ENCODE data around the gene SAMSN1. TPM values are rescaled to one million over a fixed set of nuclear protein-coding genes. Genes with fewer than 3 reads are reported as not detected.

Gene SAMSN1
- total and polyA plus RNA-seq, 7 experiments from 2014 or later, result 25.5 to 136 (median 34.4) TPM

DNA sequence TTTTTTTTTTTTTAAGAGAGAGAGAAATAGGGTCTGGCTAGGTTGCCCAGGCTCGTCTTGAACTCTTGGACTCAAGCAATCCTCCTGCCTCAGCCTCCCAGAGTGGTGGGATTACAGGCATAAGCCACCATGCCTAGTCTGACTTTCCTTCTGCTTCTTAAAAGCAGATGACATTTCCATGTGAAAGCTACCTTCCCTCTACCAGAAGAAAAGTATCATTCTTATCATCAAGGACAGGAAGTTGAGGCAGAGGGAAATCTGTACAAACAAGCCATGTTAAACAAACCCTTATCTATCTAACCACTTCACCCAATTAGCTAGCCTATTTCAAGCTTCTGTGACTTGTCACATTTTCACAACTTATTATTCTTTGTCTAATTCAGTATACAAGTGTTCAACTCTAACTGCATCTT is 54.8 kb downstream of the SAMSN1 start:
- intact Hi-C loops (cut with micrococcal nuclease), result no loop called here
- no peaks in the 10 kb centered on the region for H3K27me3 Mint-ChIP-seq
- H3K36me3 ChIP-seq (ENCODE audit: control insufficient read depth in 2 of 3, insufficient read depth in 3 of 3, low read length in 3 of 3), result peaks cover 0 to 23% (median 6%) of the 10 kb centered on the region in 3 experiments
- CTCF ChIA-PET, result no interaction called here
- no peaks in the 10 kb centered on the region for H3K9me3 ChIP-seq (ENCODE audit: control insufficient read depth in 2 of 3, low read length in 3 of 3)
- H3K4me1 Mint-ChIP-seq, result peaks cover 7 to 64% (median 16%) of the 10 kb centered on the region in 7 donors
- no peaks in the 10 kb centered on the region for H3K4me1 ChIP-seq (ENCODE audit: control insufficient read depth in 2 of 2, insufficient read depth in 2 of 2, low read length in 2 of 2)
- H3K4me3 ChIP-seq (ENCODE audit: low read length), result no peak overlapping the region
- no peaks in the 10 kb centered on the region for H3K27me3 ChIP-seq (ENCODE audit: control insufficient read depth in 2 of 2, insufficient read depth in 2 of 2, low read length in 2 of 2)
- H3K36me3 Mint-ChIP-seq, result peaks cover 0 to 70% (median 32%) of the 10 kb centered on the region in 5 donors
- DNase-seq (no peak), ATAC-seq (no peak)
- peak overlapping the region in 3 of 9 donors; percentile 28 to 68 (median 42) for H3K27ac Mint-ChIP-seq
- POLR2A ChIA-PET, result interaction anchor here (0.6 to 0.9 kb wide), 2 partner anchors 25 to 241 kb away, joined by 3 to 6 read pairs; no protein-coding TSS in a partner anchor
- no peak overlapping the region for H3K27ac ChIP-seq (ENCODE audit: low read depth, low read length)
- H3K4me3 Mint-ChIP-seq, result no peak overlapping the region
- peaks cover 0 to 5% (median 0%) of the 10 kb centered on the region in 11 donors for H3K9me3 Mint-ChIP-seq

DNA sequence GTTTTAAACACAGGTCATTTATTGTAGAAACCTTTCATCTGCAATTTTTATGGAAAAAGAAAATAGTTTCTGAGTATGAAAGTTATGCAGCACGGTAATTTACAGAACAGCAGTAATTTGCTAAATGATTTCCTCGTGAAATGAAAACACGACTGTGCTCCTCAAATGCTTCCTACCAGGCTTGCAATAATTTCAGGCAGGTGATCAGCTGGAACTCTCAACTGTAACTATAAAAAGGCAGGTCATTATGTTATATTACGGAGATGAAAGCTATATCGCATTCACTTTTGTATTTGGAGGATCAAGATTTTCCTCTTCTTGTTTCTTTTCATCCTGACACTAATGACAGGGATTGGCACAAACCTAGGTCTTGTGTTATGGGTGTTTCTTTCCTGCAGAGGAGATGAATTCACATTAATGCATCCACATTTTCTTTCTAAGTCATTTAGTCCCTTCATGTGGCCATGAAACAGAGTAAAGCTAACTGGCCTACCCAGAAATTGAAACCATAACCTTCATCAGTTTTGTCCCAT is 57.4 kb downstream of the SAMSN1 start:
- intact Hi-C loops (cut with micrococcal nuclease), result no loop called here
- H3K9me3 ChIP-seq (ENCODE audit: control insufficient read depth in 2 of 3, low read length in 3 of 3), result no peaks in the 10 kb centered on the region
- H3K27ac ChIP-seq (ENCODE audit: low read depth, low read length), result no peak overlapping the region
- Mint-ChIP-seq H3K27ac (peak overlapping the region in 2 of 9 donors; percentile 3 to 54), H3K27me3 (no peaks in the 10 kb centered on the region), H3K9me3 (peaks cover 0 to 9% (median 0%) of the 10 kb centered on the region in 11 donors), H3K4me3 (no peak overlapping the region), H3K4me1 (peaks cover 3 to 67% (median 15%) of the 10 kb centered on the region in 7 donors), H3K36me3 (peaks cover 8 to 64% (median 17%) of the 10 kb centered on the region in 5 donors)
- H3K27me3 ChIP-seq (ENCODE audit: control insufficient read depth in 2 of 2, insufficient read depth in 2 of 2, low read length in 2 of 2), result no peaks in the 10 kb centered on the region
- POLR2A ChIA-PET, result no interaction called here
- ATAC-seq (no peak), DNase-seq (no peak)
- CTCF ChIA-PET, result interaction anchor here (0.9 kb wide), 1 partner anchor 249 kb away, joined by 3 read pairs; no protein-coding TSS in a partner anchor
- peaks cover 0 to 4% (median 0%) of the 10 kb centered on the region in 3 experiments for H3K36me3 ChIP-seq (ENCODE audit: control insufficient read depth in 2 of 3, insufficient read depth in 3 of 3, low read length in 3 of 3)
- H3K4me3 ChIP-seq (ENCODE audit: low read length), result no peak overlapping the region
- no peaks in the 10 kb centered on the region for H3K4me1 ChIP-seq (ENCODE audit: control insufficient read depth in 2 of 2, insufficient read depth in 2 of 2, low read length in 2 of 2)

DNA sequence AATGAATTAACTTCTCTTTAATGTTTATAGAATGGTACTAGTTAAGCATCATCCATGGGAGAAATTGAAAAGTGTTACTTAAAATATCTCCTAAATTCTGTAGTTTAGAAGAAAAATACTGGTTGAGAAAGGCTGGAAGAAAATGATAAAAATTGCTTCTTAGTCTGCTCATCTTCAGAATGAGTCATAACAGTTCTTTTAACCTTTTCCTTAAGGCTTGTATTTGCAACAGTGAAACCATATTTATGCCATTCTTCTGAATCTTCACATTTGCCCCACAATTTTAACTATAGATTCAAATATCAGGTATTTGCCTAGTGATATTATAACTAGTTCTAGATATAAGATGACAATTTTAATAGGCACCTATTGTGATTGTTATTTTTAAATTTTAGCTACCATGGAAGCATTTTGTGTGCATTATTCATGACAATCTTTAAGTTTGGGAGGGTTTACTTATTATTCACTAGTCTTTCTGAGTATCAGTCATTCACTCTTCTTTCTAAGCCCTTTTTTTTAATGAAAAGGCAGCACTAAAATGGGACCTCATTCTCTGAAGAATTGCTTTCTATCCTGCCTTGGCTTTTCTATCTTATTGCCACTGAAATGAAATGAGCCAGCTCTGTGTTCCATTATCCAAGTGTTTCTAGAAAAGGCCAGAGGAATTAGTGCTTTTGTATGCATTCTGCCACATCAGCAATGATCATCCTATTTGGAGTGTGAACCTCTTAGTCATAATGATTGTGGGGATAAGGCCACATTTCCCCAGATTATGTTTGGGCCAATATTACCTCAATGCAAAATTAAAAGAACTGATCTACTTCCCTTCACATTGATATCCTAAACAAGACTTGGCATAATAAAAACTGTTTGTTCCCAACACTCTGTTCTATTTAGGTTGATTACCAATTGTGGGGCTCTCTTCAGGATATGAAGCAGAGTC is 58.4 kb downstream of the SAMSN1 start:
- peaks cover 8 to 64% (median 13%) of the 10 kb centered on the region in 5 donors for H3K36me3 Mint-ChIP-seq

DNA sequence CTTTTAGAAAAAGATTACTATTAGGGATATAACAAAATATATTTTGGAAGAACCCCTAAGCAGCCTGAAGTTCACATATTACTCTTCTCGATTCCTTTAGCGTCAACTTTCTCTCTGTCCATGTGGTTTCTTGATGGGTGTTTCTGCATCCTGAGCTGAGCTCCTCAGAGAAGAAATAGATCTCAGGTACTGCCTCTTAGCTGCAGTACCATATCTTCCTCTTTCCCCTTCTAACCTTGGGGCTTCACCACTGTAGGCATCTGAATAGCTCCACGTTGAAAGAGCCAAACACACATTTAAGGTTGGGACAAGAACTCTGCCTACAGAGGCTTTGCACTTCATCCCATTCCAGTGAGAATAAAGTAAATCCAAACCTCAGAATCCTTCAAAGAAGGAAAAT is 59.2 kb downstream of the SAMSN1 start:
- H3K27me3 Mint-ChIP-seq, result no peaks in the 10 kb centered on the region
- Histone ChIP-seq H3K4me1 (ENCODE audit: control insufficient read depth in 2 of 2, insufficient read depth in 2 of 2, low read length in 2 of 2) (peaks cover 0 to 8% of the 10 kb centered on the region in 2 donors), H3K27me3 (ENCODE audit: control insufficient read depth in 2 of 2, insufficient read depth in 2 of 2, low read length in 2 of 2) (no peaks in the 10 kb centered on the region), H3K27ac (ENCODE audit: low read depth, low read length) (no peak overlapping the region), H3K36me3 (ENCODE audit: control insufficient read depth in 2 of 3, insufficient read depth in 3 of 3, low read length in 3 of 3) (peaks cover 0 to 4% (median 0%) of the 10 kb centered on the region in 3 experiments), H3K9me3 (ENCODE audit: control insufficient read depth in 2 of 3, low read length in 3 of 3) (no peaks in the 10 kb centered on the region), H3K4me3 (ENCODE audit: low read length) (no peak overlapping the region)
- CTCF ChIA-PET, result no interaction called here
- peaks cover 4 to 67% (median 20%) of the 10 kb centered on the region in 7 donors for H3K4me1 Mint-ChIP-seq
- H3K36me3 Mint-ChIP-seq, result peaks cover 8 to 63% (median 13%) of the 10 kb centered on the region in 5 donors
- no peak for ATAC-seq
- no peak for DNase-seq
- intact Hi-C loops (cut with micrococcal nuclease), result no loop called here
- H3K27ac Mint-ChIP-seq, result peak overlapping the region in 7 of 9 donors; percentile 24 to 74 (median 45)
- POLR2A ChIA-PET, result no interaction called here
- no peak overlapping the region for H3K4me3 Mint-ChIP-seq
- peaks cover 0 to 12% (median 0%) of the 10 kb centered on the region in 11 donors for H3K9me3 Mint-ChIP-seq

More for the DNA sequence above, 58.4 kb downstream of the SAMSN1 start:
- Histone ChIP-seq H3K4me1 (ENCODE audit: control insufficient read depth in 2 of 2, insufficient read depth in 2 of 2, low read length in 2 of 2) (peaks cover 0 to 3% of the 10 kb centered on the region in 2 donors), H3K27me3 (ENCODE audit: control insufficient read depth in 2 of 2, insufficient read depth in 2 of 2, low read length in 2 of 2) (no peaks in the 10 kb centered on the region), H3K9me3 (ENCODE audit: control insufficient read depth in 2 of 3, low read length in 3 of 3) (no peaks in the 10 kb centered on the region), H3K36me3 (ENCODE audit: control insufficient read depth in 2 of 3, insufficient read depth in 3 of 3, low read length in 3 of 3) (peaks cover 0 to 4% (median 0%) of the 10 kb centered on the region in 3 experiments), H3K4me3 (ENCODE audit: low read length) (no peak overlapping the region), H3K27ac (ENCODE audit: low read depth, low read length) (no peak overlapping the region)
- peaks cover 0 to 12% (median 0%) of the 10 kb centered on the region in 11 donors for H3K9me3 Mint-ChIP-seq
- POLR2A ChIA-PET, result no interaction called here
- intact Hi-C loops (cut with micrococcal nuclease), result no loop called here
- H3K4me3 Mint-ChIP-seq, result no peak overlapping the region
- ATAC-seq (no peak), DNase-seq (no peak)
- peaks cover 0 to 67% (median 18%) of the 10 kb centered on the region in 7 donors for H3K4me1 Mint-ChIP-seq
- no peaks in the 10 kb centered on the region for H3K27me3 Mint-ChIP-seq
- CTCF ChIA-PET, result interaction anchor here (0.9 kb wide), 1 partner anchor 250 kb away, joined by 3 read pairs; no protein-coding TSS in a partner anchor
- peak overlapping the region in 6 of 9 donors; percentile 3 to 75 (median 58) for H3K27ac Mint-ChIP-seq

DNA sequence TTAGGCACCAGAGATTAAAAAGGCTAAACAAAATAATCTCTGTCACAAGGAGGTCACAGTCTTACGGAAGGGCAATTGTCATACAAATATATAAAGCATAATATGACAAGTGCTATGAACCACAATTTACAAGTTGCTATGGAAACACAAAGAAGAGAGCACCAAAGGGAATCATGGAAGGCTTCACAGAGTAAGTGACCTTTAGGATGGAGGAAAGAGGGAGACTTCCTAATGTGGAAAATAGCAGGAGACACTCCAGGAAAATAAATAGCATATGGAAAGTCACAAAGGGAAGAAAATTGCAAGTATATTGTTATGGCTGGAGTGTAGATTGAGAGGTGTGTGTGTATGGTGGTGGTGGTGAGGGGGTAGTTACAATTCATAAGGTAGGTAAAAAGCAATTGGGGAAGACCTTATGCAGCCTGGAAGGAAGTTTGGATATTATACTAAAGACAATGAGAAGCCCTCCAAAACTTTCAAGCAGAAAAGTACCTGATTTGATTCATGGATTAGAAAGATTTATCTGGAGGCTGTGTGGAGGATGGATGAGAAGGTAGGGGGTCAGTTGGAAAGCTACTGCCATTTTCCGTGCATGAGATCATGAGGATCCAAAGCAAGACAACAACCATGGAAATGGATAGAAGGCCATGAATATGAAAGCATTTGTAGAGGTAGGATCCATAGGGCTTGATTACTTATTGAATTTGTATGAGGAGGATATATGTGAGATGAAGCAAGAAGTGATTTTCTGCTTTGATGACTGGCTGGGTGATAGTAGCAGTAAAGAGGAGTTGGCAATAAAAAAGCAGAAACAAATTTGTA is 61.7 kb downstream of the SAMSN1 start:
- peaks cover 0 to 12% (median 0%) of the 10 kb centered on the region in 11 donors for H3K9me3 Mint-ChIP-seq
- peak overlapping the region in 7 of 9 donors; percentile 7 to 64 (median 34) for H3K27ac Mint-ChIP-seq
- Histone ChIP-seq H3K4me1 (ENCODE audit: control insufficient read depth in 2 of 2, insufficient read depth in 2 of 2, low read length in 2 of 2) (peaks cover 0 to 13% of the 10 kb centered on the region in 2 donors), H3K4me3 (ENCODE audit: low read length) (no peak overlapping the region), H3K36me3 (ENCODE audit: control insufficient read depth in 2 of 3, insufficient read depth in 3 of 3, low read length in 3 of 3) (no peaks in the 10 kb centered on the region), H3K27me3 (ENCODE audit: control insufficient read depth in 2 of 2, insufficient read depth in 2 of 2, low read length in 2 of 2) (no peaks in the 10 kb centered on the region), H3K9me3 (ENCODE audit: control insufficient read depth in 2 of 3, low read length in 3 of 3) (no peaks in the 10 kb centered on the region), H3K27ac (ENCODE audit: low read depth, low read length) (no peak overlapping the region)
- H3K4me3 Mint-ChIP-seq, result no peak overlapping the region
- intact Hi-C loops (cut with micrococcal nuclease), result loop anchor here in 1 of 2 donors (5.0 kb wide), 1 partner anchor 43 kb away; no protein-coding TSS in a partner anchor
- peaks cover 8 to 49% (median 11%) of the 10 kb centered on the region in 5 donors for H3K36me3 Mint-ChIP-seq
- peaks cover 8 to 70% (median 16%) of the 10 kb centered on the region in 7 donors for H3K4me1 Mint-ChIP-seq
- ChIA-PET POLR2A (no interaction called here), CTCF (no interaction called here)
- no peak for ATAC-seq
- no peaks in the 10 kb centered on the region for H3K27me3 Mint-ChIP-seq
- DNase-seq, result no peak

DNA sequence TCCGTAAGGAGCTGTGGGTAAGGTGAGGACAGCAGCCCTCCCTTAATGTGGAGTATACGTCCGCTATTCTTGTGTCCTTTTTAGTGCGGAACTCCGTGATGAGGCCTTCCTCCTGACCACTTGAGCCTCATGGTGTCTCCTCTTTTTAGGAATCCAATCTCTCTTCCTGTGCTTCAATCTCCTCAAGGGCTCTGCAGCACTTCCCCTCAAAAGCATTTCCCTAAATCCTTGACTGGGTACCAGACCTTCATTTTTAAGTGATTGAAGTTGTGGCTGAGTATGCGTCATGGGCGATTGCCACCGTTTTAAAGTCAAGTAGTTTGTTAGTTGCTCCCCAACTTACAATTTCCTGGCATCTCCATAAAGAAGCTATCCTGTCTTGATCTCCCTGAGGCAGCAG is 62.8 kb downstream of the SAMSN1 start:
- H3K27me3 Mint-ChIP-seq, result no peaks in the 10 kb centered on the region
- no peak overlapping the region for H3K4me3 ChIP-seq (ENCODE audit: low read length)
- H3K4me3 Mint-ChIP-seq, result peak overlapping the region in 1 of 10 donors; percentile 26
- H3K4me1 ChIP-seq (ENCODE audit: control insufficient read depth in 2 of 2, insufficient read depth in 2 of 2, low read length in 2 of 2), result peaks cover 0 to 13% of the 10 kb centered on the region in 2 donors
- no peaks in the 10 kb centered on the region for H3K36me3 ChIP-seq (ENCODE audit: control insufficient read depth in 2 of 3, insufficient read depth in 3 of 3, low read length in 3 of 3)
- H3K27ac Mint-ChIP-seq, result peak overlapping the region in 8 of 9 donors; percentile 11 to 77 (median 38)
- no peak for DNase-seq
- peaks cover 8 to 72% (median 16%) of the 10 kb centered on the region in 7 donors for H3K4me1 Mint-ChIP-seq
- ChIA-PET CTCF (interaction anchor here (1.3 to 1.9 kb wide), 2 partner anchors 22 to 255 kb away, joined by 3 to 5 read pairs; no protein-coding TSS in a partner anchor), POLR2A (no interaction called here)
- no peak for ATAC-seq
- H3K9me3 ChIP-seq (ENCODE audit: control insufficient read depth in 2 of 3, low read length in 3 of 3), result no peaks in the 10 kb centered on the region
- intact Hi-C loops (cut with micrococcal nuclease), result loop anchor here in 1 of 2 donors (2.0 to 5.0 kb wide), 2 partner anchors 30 to 44 kb away; no protein-coding TSS in a partner anchor
- H3K9me3 Mint-ChIP-seq, result peaks cover 0 to 14% (median 0%) of the 10 kb centered on the region in 11 donors
- peaks cover 7 to 44% (median 10%) of the 10 kb centered on the region in 5 donors for H3K36me3 Mint-ChIP-seq
- no peak overlapping the region for H3K27ac ChIP-seq (ENCODE audit: low read depth, low read length)
- no peaks in the 10 kb centered on the region for H3K27me3 ChIP-seq (ENCODE audit: control insufficient read depth in 2 of 2, insufficient read depth in 2 of 2, low read length in 2 of 2)
